Measurements from ENCODE around the gene IQCF5.
"Not testable (repeated sequence)": the region's sequence is repeated elsewhere in the genome, so short reads cannot be mapped to it uniquely, and the experiment has no call there.

- not testable (repeated sequence) for TF ChIP-seq ZNF274 (IDR thresholded peaks at IDR 0.05; ENCODE audit: low read depth, low read length); SUZ12 (IDR thresholded peaks at IDR 0.05; ENCODE audit: extremely low read depth, insufficient read depth, insufficient read length)
Measured at GRCh38 chr3:51868896-51869295, 6.5 kb downstream of the IQCF5 start.
